ENCODE data around the gene ST6GALNAC4.

GRCh38 chr9:127927988-127928675 lies 11.3 kb upstream of the ST6GALNAC4 start:
- TF ChIP-seq CTCF (conservative IDR thresholded peaks at IDR 0.05; ENCODE audit: low read length) (no peak), EZH2phosphoT487 (IDR thresholded peaks at IDR 0.05; ENCODE audit: borderline replicate concordance, low read depth, low read length) (no peak)

All from OCI-LY7 (cell line).